ENCODE data around the gene ATP1A4.

Gene ATP1A4

DNA sequence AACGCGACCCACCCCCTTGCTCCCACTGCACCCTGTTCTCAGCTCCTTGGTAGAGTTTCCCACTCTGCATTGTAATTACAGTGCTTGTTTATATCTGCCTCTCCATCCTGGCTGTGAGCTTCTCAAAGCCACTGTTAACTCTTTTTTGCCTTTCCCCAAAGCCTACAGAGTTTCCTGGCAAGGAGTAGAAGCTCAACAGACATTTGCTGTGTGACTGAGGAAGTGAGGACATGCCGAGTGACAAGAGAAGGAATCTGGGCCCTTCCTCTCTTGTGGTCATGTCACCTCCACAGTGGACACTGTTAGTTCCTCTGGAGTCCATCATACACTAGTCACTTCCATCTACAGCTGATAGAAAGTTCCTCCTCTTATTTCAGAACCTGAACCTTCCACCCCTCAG, 46.9 kb upstream of the ATP1A4 start:
- no peak for ATAC-seq
- no peak for TF ChIP-seq TCF4 (CRISPR knock-in tag; IDR thresholded peaks at IDR 0.05; ENCODE audit: borderline replicate concordance)
- no peak for TF ChIP-seq CSDC2 (CRISPR knock-in tag; IDR thresholded peaks at IDR 0.05)
- no peak for TF ChIP-seq ZNF8 (CRISPR knock-in tag; IDR thresholded peaks at IDR 0.05)
- no peak for TF ChIP-seq ZFP3 (CRISPR knock-in tag; IDR thresholded peaks at IDR 0.05)
- TF ChIP-seq BACH2 (CRISPR knock-in tag; IDR thresholded peaks at IDR 0.05; ENCODE audit: borderline replicate concordance), result no peak
- TF ChIP-seq, protein P1, sequence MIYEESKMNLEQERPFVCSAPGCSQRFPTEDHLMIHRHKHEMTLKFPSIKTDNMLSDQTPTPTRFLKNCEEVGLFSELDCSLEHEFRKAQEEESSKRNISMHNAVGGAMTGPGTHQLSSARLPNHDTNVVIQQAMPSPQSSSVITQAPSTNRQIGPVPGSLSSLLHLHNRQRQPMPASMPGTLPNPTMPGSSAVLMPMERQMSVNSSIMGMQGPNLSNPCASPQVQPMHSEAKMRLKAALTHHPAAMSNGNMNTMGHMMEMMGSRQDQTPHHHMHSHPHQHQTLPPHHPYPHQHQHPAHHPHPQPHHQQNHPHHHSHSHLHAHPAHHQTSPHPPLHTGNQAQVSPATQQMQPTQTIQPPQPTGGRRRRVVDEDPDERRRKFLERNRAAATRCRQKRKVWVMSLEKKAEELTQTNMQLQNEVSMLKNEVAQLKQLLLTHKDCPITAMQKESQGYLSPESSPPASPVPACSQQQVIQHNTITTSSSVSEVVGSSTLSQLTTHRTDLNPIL (CRISPR knock-in tag; IDR thresholded peaks at IDR 0.05; ENCODE audit: low read depth), result no peak
- TF ChIP-seq ISL1 (CRISPR knock-in tag; IDR thresholded peaks at IDR 0.05), result no peak
- no peak for TF ChIP-seq TOX (CRISPR knock-in tag; IDR thresholded peaks at IDR 0.05; ENCODE audit: borderline replicate concordance)
- TF ChIP-seq OSR1 (CRISPR knock-in tag; IDR thresholded peaks at IDR 0.05), result no peak
- TF ChIP-seq, protein P2, sequence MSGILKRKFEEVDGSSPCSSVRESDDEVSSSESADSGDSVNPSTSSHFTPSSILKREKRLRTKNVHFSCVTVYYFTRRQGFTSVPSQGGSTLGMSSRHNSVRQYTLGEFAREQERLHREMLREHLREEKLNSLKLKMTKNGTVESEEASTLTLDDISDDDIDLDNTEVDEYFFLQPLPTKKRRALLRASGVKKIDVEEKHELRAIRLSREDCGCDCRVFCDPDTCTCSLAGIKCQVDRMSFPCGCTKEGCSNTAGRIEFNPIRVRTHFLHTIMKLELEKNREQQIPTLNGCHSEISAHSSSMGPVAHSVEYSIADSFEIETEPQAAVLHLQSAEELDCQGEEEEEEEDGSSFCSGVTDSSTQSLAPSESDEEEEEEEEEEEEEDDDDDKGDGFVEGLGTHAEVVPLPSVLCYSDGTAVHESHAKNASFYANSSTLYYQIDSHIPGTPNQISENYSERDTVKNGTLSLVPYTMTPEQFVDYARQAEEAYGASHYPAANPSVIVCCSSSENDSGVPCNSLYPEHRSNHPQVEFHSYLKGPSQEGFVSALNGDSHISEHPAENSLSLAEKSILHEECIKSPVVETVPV (CRISPR knock-in tag; IDR thresholded peaks at IDR 0.05), result no peak
- TF ChIP-seq GLIS3 (CRISPR knock-in tag; IDR thresholded peaks at IDR 0.05), result no peak
- TF ChIP-seq ZNF565 (CRISPR knock-in tag; conservative IDR thresholded peaks at IDR 0.05; ENCODE audit: low read depth), result no peak
- TF ChIP-seq RARB (CRISPR knock-in tag; IDR thresholded peaks at IDR 0.05), result no peak
- no peak for TF ChIP-seq ARNTL (CRISPR knock-in tag; IDR thresholded peaks at IDR 0.05; ENCODE audit: borderline replicate concordance, low read depth)
- TF ChIP-seq PPARA (CRISPR knock-in tag; IDR thresholded peaks at IDR 0.05; ENCODE audit: borderline replicate concordance), result no peak
- TF ChIP-seq, protein P3, sequence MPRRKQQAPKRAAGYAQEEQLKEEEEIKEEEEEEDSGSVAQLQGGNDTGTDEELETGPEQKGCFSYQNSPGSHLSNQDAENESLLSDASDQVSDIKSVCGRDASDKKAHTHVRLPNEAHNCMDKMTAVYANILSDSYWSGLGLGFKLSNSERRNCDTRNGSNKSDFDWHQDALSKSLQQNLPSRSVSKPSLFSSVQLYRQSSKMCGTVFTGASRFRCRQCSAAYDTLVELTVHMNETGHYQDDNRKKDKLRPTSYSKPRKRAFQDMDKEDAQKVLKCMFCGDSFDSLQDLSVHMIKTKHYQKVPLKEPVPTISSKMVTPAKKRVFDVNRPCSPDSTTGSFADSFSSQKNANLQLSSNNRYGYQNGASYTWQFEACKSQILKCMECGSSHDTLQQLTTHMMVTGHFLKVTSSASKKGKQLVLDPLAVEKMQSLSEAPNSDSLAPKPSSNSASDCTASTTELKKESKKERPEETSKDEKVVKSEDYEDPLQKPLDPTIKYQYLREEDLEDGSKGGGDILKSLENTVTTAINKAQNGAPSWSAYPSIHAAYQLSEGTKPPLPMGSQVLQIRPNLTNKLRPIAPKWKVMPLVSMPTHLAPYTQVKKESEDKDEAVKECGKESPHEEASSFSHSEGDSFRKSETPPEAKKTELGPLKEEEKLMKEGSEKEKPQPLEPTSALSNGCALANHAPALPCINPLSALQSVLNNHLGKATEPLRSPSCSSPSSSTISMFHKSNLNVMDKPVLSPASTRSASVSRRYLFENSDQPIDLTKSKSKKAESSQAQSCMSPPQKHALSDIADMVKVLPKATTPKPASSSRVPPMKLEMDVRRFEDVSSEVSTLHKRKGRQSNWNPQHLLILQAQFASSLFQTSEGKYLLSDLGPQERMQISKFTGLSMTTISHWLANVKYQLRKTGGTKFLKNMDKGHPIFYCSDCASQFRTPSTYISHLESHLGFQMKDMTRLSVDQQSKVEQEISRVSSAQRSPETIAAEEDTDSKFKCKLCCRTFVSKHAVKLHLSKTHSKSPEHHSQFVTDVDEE (CRISPR knock-in tag; IDR thresholded peaks at IDR 0.05), result no peak
- TF ChIP-seq, protein P4, sequence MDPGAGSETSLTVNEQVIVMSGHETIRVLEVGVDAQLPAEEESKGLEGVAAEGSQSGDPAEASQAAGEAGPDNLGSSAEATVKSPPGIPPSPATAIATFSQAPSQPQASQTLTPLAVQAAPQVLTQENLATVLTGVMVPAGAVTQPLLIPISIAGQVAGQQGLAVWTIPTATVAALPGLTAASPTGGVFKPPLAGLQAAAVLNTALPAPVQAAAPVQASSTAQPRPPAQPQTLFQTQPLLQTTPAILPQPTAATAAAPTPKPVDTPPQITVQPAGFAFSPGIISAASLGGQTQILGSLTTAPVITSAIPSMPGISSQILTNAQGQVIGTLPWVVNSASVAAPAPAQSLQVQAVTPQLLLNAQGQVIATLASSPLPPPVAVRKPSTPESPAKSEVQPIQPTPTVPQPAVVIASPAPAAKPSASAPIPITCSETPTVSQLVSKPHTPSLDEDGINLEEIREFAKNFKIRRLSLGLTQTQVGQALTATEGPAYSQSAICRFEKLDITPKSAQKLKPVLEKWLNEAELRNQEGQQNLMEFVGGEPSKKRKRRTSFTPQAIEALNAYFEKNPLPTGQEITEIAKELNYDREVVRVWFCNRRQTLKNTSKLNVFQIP (CRISPR knock-in tag; IDR thresholded peaks at IDR 0.05; ENCODE audit: borderline replicate concordance, low read depth), result no peak
- TF ChIP-seq, protein P5, sequence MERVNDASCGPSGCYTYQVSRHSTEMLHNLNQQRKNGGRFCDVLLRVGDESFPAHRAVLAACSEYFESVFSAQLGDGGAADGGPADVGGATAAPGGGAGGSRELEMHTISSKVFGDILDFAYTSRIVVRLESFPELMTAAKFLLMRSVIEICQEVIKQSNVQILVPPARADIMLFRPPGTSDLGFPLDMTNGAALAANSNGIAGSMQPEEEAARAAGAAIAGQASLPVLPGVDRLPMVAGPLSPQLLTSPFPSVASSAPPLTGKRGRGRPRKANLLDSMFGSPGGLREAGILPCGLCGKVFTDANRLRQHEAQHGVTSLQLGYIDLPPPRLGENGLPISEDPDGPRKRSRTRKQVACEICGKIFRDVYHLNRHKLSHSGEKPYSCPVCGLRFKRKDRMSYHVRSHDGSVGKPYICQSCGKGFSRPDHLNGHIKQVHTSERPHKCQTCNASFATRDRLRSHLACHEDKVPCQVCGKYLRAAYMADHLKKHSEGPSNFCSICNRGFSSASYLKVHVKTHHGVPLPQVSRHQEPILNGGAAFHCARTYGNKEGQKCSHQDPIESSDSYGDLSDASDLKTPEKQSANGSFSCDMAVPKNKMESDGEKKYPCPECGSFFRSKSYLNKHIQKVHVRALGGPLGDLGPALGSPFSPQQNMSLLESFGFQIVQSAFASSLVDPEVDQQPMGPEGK (CRISPR knock-in tag; IDR thresholded peaks at IDR 0.05; ENCODE audit: borderline replicate concordance), result no peak

DNA sequence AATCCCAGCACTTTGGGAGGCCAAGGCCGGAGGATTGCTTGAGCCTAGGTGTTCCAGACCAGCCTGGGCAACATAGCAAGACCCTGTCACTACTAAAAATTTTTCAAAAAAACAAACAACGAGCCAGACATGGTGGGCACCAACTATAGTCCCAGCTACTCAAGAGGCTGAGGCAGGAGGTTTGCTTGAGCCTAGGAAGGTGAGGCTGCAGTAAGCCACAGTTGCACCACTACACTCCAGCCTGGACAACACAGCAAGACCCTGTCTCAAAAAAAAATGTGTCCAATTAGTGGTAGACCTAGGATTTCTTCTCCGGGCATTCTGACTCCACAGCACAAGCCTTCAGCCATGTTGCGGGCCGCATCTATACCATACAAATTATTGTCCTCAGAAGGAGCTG, 46.2 kb upstream of the ATP1A4 start:
- ATAC-seq, result no peak
- TF ChIP-seq BACH2 (CRISPR knock-in tag; IDR thresholded peaks at IDR 0.05; ENCODE audit: borderline replicate concordance), result no peak
- TF ChIP-seq ZFP30 (CRISPR knock-in tag; IDR thresholded peaks at IDR 0.05), result no peak
- TF ChIP-seq, protein P4 (CRISPR knock-in tag; IDR thresholded peaks at IDR 0.05; ENCODE audit: borderline replicate concordance, low read depth), result no peak
- TF ChIP-seq ESRRG (CRISPR knock-in tag; IDR thresholded peaks at IDR 0.05), result no peak
- TF ChIP-seq, protein P3 (CRISPR knock-in tag; IDR thresholded peaks at IDR 0.05), result no peak
- no peak for TF ChIP-seq RARB (CRISPR knock-in tag; IDR thresholded peaks at IDR 0.05)
- TF ChIP-seq, protein P2 (CRISPR knock-in tag; IDR thresholded peaks at IDR 0.05), result no peak
- no peak for TF ChIP-seq PPARA (CRISPR knock-in tag; IDR thresholded peaks at IDR 0.05; ENCODE audit: borderline replicate concordance)
- no peak for TF ChIP-seq TCF4 (CRISPR knock-in tag; IDR thresholded peaks at IDR 0.05; ENCODE audit: borderline replicate concordance)
- TF ChIP-seq, protein P5 (CRISPR knock-in tag; IDR thresholded peaks at IDR 0.05; ENCODE audit: borderline replicate concordance), result no peak
- TF ChIP-seq TOX (CRISPR knock-in tag; IDR thresholded peaks at IDR 0.05; ENCODE audit: borderline replicate concordance), result no peak
- no peak for TF ChIP-seq ARNTL (CRISPR knock-in tag; IDR thresholded peaks at IDR 0.05; ENCODE audit: borderline replicate concordance, low read depth)
- TF ChIP-seq GLIS3 (CRISPR knock-in tag; IDR thresholded peaks at IDR 0.05), result no peak

Data from SK-N-SH treated with all-trans-retinoic acid at 6 μM for 48 hours (cell line).